Choroid plexus epithelial cell (primary cell): ENCODE data around the gene SRL.

ENCODE experiments used
- DNase-seq: peaks from one replicate; pipeline ENCODE4 v3.0.0-alpha.2; 2010; ENCODE audit warnings: low read depth
- H3K4me3 ChIP-seq: 2 replicates; pipeline ENCODE4 v1.5.1; 2011; ENCODE audit warnings: low read depth, mild to moderate bottlenecking, control low read depth, low read length, moderate library complexity
- TF ChIP-seq, protein P1 (sequence below): conservative IDR thresholded peaks from 2 replicates; pipeline ENCODE4 v1.5.1; 2011; ENCODE audit warnings: low read depth, mild to moderate bottlenecking, control low read depth, inconsistent platforms, low read length, moderate library complexity

SRL gene

DNA sequence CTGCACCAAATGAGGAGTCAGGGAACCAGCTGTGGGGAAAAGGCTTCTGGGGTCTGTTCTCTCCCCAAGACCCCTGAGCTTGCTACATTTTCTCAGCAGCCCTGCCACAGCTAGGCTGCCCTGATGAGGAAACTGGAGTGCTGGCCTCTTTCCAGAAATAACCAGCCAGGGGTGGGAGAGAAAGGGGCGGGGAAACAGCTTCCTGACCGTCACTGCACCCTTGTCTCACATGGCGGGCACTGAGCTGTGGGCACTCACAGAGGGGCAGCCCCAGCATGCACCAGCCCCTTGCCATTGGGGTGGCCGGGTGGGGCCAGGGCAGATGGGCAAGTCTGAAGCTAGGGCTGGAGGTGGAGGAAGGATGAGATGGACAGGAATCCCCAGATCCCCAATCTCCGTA is 2.9 kb downstream of the SRL start:
- no peak overlapping the region for H3K4me3 ChIP-seq
- TF ChIP-seq, protein P1, sequence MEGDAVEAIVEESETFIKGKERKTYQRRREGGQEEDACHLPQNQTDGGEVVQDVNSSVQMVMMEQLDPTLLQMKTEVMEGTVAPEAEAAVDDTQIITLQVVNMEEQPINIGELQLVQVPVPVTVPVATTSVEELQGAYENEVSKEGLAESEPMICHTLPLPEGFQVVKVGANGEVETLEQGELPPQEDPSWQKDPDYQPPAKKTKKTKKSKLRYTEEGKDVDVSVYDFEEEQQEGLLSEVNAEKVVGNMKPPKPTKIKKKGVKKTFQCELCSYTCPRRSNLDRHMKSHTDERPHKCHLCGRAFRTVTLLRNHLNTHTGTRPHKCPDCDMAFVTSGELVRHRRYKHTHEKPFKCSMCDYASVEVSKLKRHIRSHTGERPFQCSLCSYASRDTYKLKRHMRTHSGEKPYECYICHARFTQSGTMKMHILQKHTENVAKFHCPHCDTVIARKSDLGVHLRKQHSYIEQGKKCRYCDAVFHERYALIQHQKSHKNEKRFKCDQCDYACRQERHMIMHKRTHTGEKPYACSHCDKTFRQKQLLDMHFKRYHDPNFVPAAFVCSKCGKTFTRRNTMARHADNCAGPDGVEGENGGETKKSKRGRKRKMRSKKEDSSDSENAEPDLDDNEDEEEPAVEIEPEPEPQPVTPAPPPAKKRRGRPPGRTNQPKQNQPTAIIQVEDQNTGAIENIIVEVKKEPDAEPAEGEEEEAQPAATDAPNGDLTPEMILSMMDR: no peak
- no peak for DNase-seq

DNA sequence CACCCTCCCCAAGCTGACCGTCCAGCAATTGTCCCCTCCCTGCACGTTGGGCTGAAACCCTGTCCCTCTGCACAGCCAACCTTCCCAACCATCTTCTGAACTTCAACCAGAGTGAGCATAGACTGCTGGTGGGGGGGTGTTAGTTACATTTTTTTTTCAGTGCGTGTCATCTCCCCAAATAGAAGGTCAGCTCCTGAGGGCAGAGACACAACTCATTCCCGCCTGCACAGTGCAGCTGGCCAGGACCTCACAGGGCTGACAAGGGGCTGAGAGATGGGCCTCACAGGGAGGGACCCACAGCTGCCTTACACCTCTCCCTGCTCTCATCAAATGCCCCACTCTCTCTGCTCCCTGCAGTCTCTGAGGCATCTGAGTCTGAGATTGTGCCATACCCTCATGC is 8.4 kb downstream of the SRL start:
- H3K4me3 ChIP-seq: no peak overlapping the region
- no peak for DNase-seq
- TF ChIP-seq, protein P1: no peak

DNA sequence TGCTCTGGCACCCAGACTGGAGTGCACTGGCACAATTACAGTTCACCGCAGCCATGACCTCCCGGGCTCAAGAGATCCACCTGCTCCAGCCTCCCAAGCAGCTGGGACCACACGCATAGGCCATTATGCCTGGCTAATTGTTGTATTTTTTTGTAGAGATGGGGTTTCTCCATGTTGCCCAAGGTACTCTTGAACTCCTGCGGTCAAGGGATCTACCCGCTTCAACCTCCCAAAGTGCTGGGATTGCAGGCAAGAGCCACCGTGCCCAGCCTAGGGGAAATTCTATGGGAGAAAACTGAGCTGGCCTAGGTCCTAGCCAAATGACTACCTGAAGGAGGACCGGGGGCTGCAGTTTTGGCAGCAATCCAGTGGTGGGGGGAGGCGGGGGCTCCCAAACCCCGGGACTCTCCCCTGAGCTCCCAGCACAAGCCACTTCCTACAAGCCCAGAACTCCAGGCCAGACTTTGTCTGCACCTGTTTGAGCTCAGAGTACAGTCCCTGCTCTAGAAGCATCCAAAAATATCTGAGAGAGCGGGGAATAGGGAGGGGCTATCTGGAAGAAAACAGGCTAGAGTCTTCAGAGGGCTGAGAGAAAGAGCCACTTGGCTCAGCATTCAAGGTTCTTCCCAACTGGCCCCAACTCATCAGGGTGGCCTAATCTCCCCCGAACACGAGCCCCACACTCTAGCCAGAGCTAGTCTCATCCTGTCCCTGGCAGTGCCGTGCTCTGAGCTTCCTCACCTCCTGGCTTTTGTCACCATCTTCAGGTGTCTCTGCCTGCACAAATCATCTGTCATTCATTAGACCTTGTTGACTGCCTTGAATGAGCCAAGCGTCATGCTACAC is 9.1 kb downstream of the SRL start:
- TF ChIP-seq, protein P1: no peak
- DNase-seq: no peak
- no peak overlapping the region for H3K4me3 ChIP-seq

DNA sequence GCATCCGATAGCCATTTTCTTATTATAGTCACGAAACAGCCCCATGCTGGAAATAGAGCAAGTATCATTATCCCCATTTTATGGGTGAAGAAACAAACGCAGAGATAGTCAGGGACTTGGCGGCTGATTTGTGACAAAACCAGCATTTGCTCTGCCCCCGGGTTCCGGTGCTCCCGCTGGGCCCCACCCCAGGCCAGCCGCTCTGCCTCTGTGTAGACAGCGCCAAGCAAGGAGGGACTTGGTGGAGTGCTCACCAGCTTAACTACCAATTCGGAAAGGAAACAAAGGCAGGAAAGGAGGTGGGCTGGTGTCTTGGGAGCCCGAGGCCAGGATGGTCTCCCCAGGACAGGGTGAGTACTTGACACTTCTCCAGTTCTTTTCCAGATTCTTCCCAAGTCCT is 10.0 kb downstream of the SRL start:
- TF ChIP-seq, protein P1: no peak
- no peak overlapping the region for H3K4me3 ChIP-seq
- no peak for DNase-seq

DNA sequence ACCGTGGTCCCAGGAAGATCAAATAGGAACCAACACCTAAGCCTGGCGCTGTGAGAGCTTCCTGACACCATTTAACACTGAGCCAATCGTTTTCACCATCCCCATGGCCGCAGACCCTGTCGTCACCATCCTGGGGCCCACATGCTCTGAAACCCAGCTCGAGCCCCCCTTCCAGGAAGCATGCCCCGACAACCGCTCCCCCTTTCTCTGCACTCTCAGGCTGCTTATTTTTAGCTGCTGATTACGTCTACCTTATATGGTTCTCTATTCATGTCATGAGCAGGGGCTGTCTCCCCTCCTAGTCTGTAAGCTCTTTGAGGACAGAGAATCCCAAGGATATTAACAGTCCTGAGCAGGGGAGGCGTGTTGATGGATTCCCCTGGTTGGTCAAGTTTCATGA is 10.5 kb downstream of the SRL start:
- no peak overlapping the region for H3K4me3 ChIP-seq
- TF ChIP-seq, protein P1: no peak
- no peak for DNase-seq

- no peak overlapping the region for H3K4me3 ChIP-seq
These were observed 14.9 kb downstream of the SRL start for GRCh38 chr16:4227040-4227332.

More at GRCh38 chr16:4227040-4227332, 14.9 kb downstream of the SRL start:
- TF ChIP-seq, protein P1: no peak
- DNase-seq: no peak
